Keratinocyte (primary cell): ENCODE data around the gene GBP1. TPM values are rescaled to one million over a fixed set of nuclear protein-coding genes. Genes with fewer than 3 reads are reported as not detected.
"Not testable (repeated sequence)": the region's sequence is repeated elsewhere in the genome, so short reads cannot be mapped to it uniquely, and the experiment has no call there.

Source experiments
- DNase-seq: peaks from one replicate; pipeline ENCODE4 v3.0.0-alpha.2; 2011; ENCODE audit warnings: low read depth, missing footprints, low spot score
- FAIRE-seq: peaks from 2 replicates; lab custom pipeline; 2011; peaks lifted over from hg19 to GRCh38; lab: Jason Lieb, UNC
- H2AFZ ChIP-seq: 2 replicates; pipeline ENCODE4 v1.6.0; 2012; ENCODE audit warnings: low read length, control low read depth, inconsistent platforms; ENCODE audit not compliant: control insufficient read depth
- H3K27ac ChIP-seq: 2 replicates; pipeline ENCODE4 v1.5.1; 2011; ENCODE audit warnings: low read length; ENCODE audit not compliant: control insufficient read depth, insufficient read depth
- H3K27me3 ChIP-seq: 3 replicates; pipeline ENCODE4 v1.6.0; 2011; ENCODE audit warnings: low read length; ENCODE audit not compliant: control insufficient read depth, insufficient read depth; ENCODE audit errors: extremely low read depth
- H3K36me3 ChIP-seq, 2 experiments: 2 replicates in 1 of 2; 3 replicates in 1 of 2; pipeline ENCODE4 v1.5.1; 2011; ENCODE audit warnings: low read length in 2 of 2, mild to moderate bottlenecking in 1 of 2; ENCODE audit not compliant: control insufficient read depth in 2 of 2, insufficient read depth in 2 of 2; ENCODE audit errors: extremely low read depth in 1 of 2
- H3K4me1 ChIP-seq: 3 replicates; pipeline ENCODE4 v1.5.1; 2011; ENCODE audit warnings: low read length; ENCODE audit not compliant: control insufficient read depth, insufficient read depth; ENCODE audit errors: extremely low read depth
- H3K4me2 ChIP-seq: 3 replicates; pipeline ENCODE4 v1.6.0; 2011; ENCODE audit warnings: low read depth, low read length; ENCODE audit not compliant: control insufficient read depth, insufficient read depth; ENCODE audit errors: extremely low read depth
- H3K4me3 ChIP-seq, 3 experiments: fragments of 200-600 bp in 1 of 3; sonication (generic) in 1 of 3; 2 replicates in 2 of 3; 3 replicates in 1 of 3; pipeline ENCODE4 v1.5.1; 2011 to 2016; ENCODE audit warnings: low read length in 3 of 3, mild to moderate bottlenecking in 3 of 3, control low read depth in 2 of 3, inconsistent platforms in 1 of 3, low read depth in 1 of 3, mixed read lengths in 1 of 3, mixed run types in 1 of 3, moderate library complexity in 1 of 3; ENCODE audit not compliant: control insufficient read depth in 2 of 3, insufficient read depth in 2 of 3; ENCODE audit errors: extremely low read depth in 1 of 3
- H3K79me2 ChIP-seq: 2 replicates; pipeline ENCODE4 v1.6.0; 2012; ENCODE audit warnings: low read length; ENCODE audit not compliant: control insufficient read depth, insufficient read depth
- H3K9ac ChIP-seq: 3 replicates; pipeline ENCODE4 v1.6.0; 2011; ENCODE audit warnings: low read length; ENCODE audit not compliant: control insufficient read depth, insufficient read depth; ENCODE audit errors: extremely low read depth
- H3K9me1 ChIP-seq: 3 replicates; pipeline ENCODE4 v1.6.0; 2011; ENCODE audit warnings: low read length; ENCODE audit not compliant: control insufficient read depth, insufficient read depth; ENCODE audit errors: extremely low read depth
- H3K9me3 ChIP-seq: 2 replicates; pipeline ENCODE4 v1.5.1; 2012; ENCODE audit warnings: low read depth, low read length; ENCODE audit not compliant: control insufficient read depth
- H4K20me1 ChIP-seq: 3 replicates; pipeline ENCODE4 v1.6.0; 2011; ENCODE audit warnings: low read length; ENCODE audit not compliant: control insufficient read depth, insufficient read depth; ENCODE audit errors: extremely low read depth
- EZH2 ChIP-seq: IDR thresholded peaks from one replicate; pipeline ENCODE4 v1.6.1; 2012; ENCODE audit warnings: inconsistent platforms, mild to moderate bottlenecking, low read length, moderate library complexity
- dilution Hi-C: fragments of 300-500 bp; cut with MboI; formaldehyde crosslinking; loops from one replicate; pipeline ENCODE4 v1.7.0; 2020; ENCODE audit warnings: low sequenced_read_pairs; ENCODE audit not compliant: extremely low pct_ligation_motif_present
- polyA plus RNA-seq, 5 experiments: library from polyadenylated mRNA; depleted of rRNA in 3 of 5; stranded (reverse) in 3 of 5; stranded (forward) in 1 of 5; unstranded in 1 of 5; fragments of >200 nt; gene quantifications; 1 replicate in 1 of 5; 2 replicates in 3 of 5; 3 replicates in 1 of 5; pipeline versions ENCODE4 v1.2.1 to v1.2.3, GENCODE V29; 2011 to 2012; ENCODE audit warnings: missing spikeins in 2 of 5, low read depth in 1 of 5, low replicate concordance in 1 of 5
- TF ChIP-seq, protein P1 (sequence below), 3 experiments: IDR thresholded peaks in 1 of 3; conservative IDR thresholded peaks in 1 of 3; optimal IDR thresholded peaks in 1 of 3; 2 replicates in 2 of 3; 3 replicates in 1 of 3; pipeline versions ENCODE3 to v1.5.1; 2011; ENCODE audit warnings: low read length in 3 of 3, mild to moderate bottlenecking in 3 of 3, moderate library complexity in 2 of 3, control low read depth in 1 of 3, inconsistent platforms in 1 of 3; ENCODE audit not compliant: insufficient read depth in 2 of 3; ENCODE audit errors: extremely low read depth in 1 of 3

Gene GBP1
- polyA plus RNA-seq, 1 donor (not counting 4 experiments of a cell fraction or from before 2014, with no cell fraction given), result 22.7 TPM

DNA sequence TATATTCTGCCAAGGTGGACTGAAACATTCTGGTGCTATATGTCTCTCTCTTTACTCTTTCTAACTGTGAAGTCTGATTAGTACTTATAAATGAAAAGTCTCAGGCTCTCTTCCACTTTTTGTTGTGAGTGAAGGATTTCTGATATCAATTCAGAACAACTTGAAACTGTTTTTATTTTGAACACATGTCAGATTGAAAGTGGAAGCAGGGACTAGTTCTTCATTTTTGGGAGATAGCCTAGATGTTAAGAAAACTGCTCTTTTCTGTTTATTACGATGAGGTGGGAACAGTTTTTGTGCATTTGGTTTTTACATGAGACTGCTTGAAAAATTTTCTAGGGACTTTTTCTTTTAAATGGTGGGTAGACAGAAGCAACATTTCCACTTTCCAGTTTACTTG lies 27.8 kb downstream of the GBP1 start:
- Histone ChIP-seq H3K9me3 (no peaks in the 10 kb centered on the region), H3K4me3 (no peak overlapping the region), H4K20me1 (no peaks in the 10 kb centered on the region), H3K9ac (no peak overlapping the region), H3K27me3 (no peaks in the 10 kb centered on the region), H3K79me2 (no peaks in the 10 kb centered on the region), H3K27ac (no peak overlapping the region), H3K9me1 (no peaks in the 10 kb centered on the region), H3K4me2 (no peak overlapping the region), H3K36me3 (no peaks in the 10 kb centered on the region), H2AFZ (no peak overlapping the region), H3K4me1 (peaks cover 12% of the 10 kb centered on the region)
- dilution Hi-C loops, result no loop called here
- DNase-seq (no peak), FAIRE-seq (no peak)
- no peak for TF ChIP-seq EZH2
- TF ChIP-seq, protein P1, sequence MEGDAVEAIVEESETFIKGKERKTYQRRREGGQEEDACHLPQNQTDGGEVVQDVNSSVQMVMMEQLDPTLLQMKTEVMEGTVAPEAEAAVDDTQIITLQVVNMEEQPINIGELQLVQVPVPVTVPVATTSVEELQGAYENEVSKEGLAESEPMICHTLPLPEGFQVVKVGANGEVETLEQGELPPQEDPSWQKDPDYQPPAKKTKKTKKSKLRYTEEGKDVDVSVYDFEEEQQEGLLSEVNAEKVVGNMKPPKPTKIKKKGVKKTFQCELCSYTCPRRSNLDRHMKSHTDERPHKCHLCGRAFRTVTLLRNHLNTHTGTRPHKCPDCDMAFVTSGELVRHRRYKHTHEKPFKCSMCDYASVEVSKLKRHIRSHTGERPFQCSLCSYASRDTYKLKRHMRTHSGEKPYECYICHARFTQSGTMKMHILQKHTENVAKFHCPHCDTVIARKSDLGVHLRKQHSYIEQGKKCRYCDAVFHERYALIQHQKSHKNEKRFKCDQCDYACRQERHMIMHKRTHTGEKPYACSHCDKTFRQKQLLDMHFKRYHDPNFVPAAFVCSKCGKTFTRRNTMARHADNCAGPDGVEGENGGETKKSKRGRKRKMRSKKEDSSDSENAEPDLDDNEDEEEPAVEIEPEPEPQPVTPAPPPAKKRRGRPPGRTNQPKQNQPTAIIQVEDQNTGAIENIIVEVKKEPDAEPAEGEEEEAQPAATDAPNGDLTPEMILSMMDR (optimal IDR thresholded peaks at IDR 0.05 in 1 of 3, IDR thresholded peaks at IDR 0.05 in 1 of 3, conservative IDR thresholded peaks at IDR 0.05 in 1 of 3; ENCODE audit: extremely low read depth in 1 of 3, insufficient read depth in 2 of 3, low read length in 3 of 3), result no peak

DNA sequence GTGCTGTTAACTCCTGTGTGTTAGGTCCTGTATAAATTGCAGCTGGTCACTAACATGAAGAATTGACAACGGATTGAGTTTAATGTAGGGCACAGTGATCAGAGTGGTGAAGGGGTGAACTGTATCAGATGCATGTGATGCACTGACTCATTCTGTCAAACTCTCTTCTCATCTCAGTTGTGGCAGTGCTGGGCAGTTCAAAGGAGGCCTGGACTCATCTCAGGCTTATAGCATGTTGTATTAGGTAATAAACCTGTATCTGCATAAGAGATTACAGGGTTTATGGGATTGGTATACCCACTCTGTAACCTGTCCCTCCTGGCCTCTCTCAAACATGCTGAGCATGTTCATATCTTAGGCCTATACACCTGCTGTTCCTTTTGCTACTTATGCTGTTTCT lies 29.9 kb downstream of the GBP1 start:
- Histone ChIP-seq H3K4me3 (no peak overlapping the region), H3K27ac (no peak overlapping the region), H3K9me3 (no peaks in the 10 kb centered on the region), H3K4me2 (no peak overlapping the region), H4K20me1 (no peaks in the 10 kb centered on the region), H3K4me1 (no peaks in the 10 kb centered on the region), H3K9me1 (no peaks in the 10 kb centered on the region), H3K27me3 (no peaks in the 10 kb centered on the region), H3K36me3 (no peaks in the 10 kb centered on the region), H3K79me2 (no peaks in the 10 kb centered on the region), H2AFZ (no peak overlapping the region), H3K9ac (no peak overlapping the region)
- TF ChIP-seq, protein P1 (optimal IDR thresholded peaks at IDR 0.05 in 1 of 3, IDR thresholded peaks at IDR 0.05 in 1 of 3, conservative IDR thresholded peaks at IDR 0.05 in 1 of 3; ENCODE audit: extremely low read depth in 1 of 3, insufficient read depth in 2 of 3, low read length in 3 of 3), result no peak
- TF ChIP-seq EZH2, result no peak
- dilution Hi-C loops, result no loop called here
- FAIRE-seq (no peak), DNase-seq (no peak)

DNA sequence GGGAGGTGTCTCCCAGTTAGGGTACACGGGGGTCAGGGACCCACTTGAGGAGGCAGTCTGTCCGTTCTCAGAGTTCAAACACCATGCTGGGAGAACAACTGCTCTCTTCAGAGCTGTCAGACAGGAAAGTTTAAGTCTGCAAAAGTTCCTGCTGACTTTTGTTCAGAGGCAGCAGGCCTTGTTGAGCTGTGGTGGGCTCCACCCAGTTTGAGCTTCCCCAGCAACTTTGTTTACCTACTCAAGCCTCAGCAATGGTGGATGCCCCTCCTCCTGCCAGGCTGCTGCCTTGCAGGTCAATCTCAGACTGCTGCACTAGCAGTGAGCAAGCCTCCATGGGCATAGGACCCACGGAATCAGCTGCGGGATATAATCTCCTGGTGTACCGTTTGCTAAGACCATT lies 31.0 kb downstream of the GBP1 start:
- H3K36me3 ChIP-seq, H3K9ac ChIP-seq, H3K27me3 ChIP-seq, H3K4me3 ChIP-seq, H3K4me2 ChIP-seq, DNase-seq, H2AFZ ChIP-seq, H3K4me1 ChIP-seq, H4K20me1 ChIP-seq, H3K27ac ChIP-seq, H3K9me3 ChIP-seq, FAIRE-seq, H3K9me1 ChIP-seq, H3K79me2 ChIP-seq, dilution Hi-C loops: not testable (repeated sequence)

DNA sequence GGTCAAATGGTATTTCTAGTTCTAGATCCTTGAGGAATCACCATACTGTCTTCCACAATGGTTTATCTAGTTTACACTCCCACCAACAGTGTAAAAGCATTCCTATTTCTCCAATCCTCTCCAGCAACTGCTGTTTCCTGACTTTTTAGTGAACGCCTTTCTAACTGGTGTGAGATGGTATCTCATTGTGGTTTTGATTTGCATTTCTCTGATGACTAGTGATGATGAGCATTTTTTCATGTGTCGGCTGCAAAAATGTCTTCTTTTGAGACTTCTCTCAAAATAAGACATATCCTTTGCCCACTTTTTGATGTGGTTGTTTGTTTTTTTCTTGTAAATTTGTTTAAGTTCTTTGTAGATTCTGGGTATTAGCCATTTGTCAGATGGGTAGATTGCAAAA lies 36.0 kb downstream of the GBP1 start:
- H3K9me3 ChIP-seq, H2AFZ ChIP-seq, H4K20me1 ChIP-seq, H3K27me3 ChIP-seq, H3K27ac ChIP-seq, H3K79me2 ChIP-seq, H3K4me2 ChIP-seq, FAIRE-seq, H3K36me3 ChIP-seq, H3K9me1 ChIP-seq, H3K9ac ChIP-seq, DNase-seq, H3K4me3 ChIP-seq, dilution Hi-C loops, H3K4me1 ChIP-seq: not testable (repeated sequence)
